Measurements from ENCODE around the gene PLEKHA5.

GRCh38 chr12:19155981-19156734, 26.6 kb downstream of the PLEKHA5 start:
- TF ChIP-seq CTCF (conservative IDR thresholded peaks at IDR 0.05; ENCODE audit: low read depth in 2 of 2) (no peak), POLR2AphosphoS5 (IDR thresholded peaks at IDR 0.05; ENCODE audit: low read depth) (no peak)

All from GM23338 (cell line).